Testis (tissue), 2 donors: ENCODE measurements around the gene USP1.

Experiments used
- POLR2A ChIP-seq: fragments of 450-650 bp; IDR thresholded peaks from one replicate; pipeline ENCODE4 v1.6.1; 2017; ENCODE audit warnings: antibody characterized with exemption, mild to moderate bottlenecking, moderate library complexity
- TF ChIP-seq, protein P1 (sequence below), 3 experiments: fragments of 450-650 bp in 2 of 3; fragments of 200-600 bp in 1 of 3; sonication (generic) in 1 of 3; IDR thresholded peaks; one replicate each; pipeline ENCODE4 v1.5.1; 2016 to 2019; ENCODE audit warnings: antibody characterized with exemption in 3 of 3, mild to moderate bottlenecking in 2 of 3, moderate library complexity in 1 of 3

GRCh38 chr1:62481681-62482080, 44.8 kb downstream of the USP1 start:
- TF ChIP-seq, protein P1, sequence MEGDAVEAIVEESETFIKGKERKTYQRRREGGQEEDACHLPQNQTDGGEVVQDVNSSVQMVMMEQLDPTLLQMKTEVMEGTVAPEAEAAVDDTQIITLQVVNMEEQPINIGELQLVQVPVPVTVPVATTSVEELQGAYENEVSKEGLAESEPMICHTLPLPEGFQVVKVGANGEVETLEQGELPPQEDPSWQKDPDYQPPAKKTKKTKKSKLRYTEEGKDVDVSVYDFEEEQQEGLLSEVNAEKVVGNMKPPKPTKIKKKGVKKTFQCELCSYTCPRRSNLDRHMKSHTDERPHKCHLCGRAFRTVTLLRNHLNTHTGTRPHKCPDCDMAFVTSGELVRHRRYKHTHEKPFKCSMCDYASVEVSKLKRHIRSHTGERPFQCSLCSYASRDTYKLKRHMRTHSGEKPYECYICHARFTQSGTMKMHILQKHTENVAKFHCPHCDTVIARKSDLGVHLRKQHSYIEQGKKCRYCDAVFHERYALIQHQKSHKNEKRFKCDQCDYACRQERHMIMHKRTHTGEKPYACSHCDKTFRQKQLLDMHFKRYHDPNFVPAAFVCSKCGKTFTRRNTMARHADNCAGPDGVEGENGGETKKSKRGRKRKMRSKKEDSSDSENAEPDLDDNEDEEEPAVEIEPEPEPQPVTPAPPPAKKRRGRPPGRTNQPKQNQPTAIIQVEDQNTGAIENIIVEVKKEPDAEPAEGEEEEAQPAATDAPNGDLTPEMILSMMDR (IDR thresholded peaks at IDR 0.05): no peak
- no peak for TF ChIP-seq POLR2A
